ENCODE results near the gene COA3.

COA3 gene

DNA sequence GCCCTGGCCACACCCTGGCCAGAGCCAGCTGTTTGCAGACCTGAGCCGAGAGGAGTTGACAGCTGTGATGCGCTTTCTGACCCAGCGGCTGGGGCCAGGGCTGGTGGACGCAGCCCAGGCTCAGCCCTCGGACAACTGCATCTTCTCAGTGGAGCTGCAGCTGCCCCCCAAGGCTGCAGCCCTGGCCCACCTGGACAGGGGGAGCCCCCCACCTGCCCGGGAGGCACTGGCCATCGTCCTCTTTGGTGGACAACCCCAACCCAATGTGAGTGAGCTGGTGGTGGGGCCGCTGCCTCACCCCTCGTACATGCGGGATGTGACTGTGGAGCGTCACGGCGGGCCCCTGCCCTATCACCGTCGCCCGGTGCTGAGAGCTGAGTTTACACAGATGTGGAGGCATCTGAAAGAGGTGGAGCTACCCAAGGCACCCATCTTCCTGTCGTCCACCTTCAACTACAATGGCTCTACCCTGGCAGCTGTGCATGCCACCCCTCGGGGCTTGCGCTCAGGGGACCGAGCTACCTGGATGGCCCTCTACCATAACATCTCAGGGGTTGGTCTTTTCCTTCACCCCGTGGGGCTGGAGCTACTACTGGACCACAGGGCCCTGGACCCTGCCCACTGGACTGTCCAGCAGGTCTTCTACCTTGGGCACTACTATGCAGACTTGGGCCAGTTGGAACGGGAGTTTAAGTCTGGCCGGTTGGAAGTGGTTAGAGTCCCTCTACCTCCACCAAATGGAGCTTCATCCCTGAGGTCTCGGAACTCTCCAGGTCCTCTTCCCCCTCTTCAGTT is 46.5 kb upstream of the COA3 start:
- Histone ChIP-seq H3K36me3 (peaks cover 59% of the 10 kb centered on the region), H3K4me1 (ENCODE audit: control insufficient read depth in 1 of 2, insufficient read depth in 1 of 2, low read depth in 1 of 2, low read length in 1 of 2) (peaks cover 68% of the 10 kb centered on the region in 2 experiments), H3K9me3 (no peaks in the 10 kb centered on the region), H3K27me3 (no peaks in the 10 kb centered on the region), H3K4me3 (ENCODE audit: low read depth in 1 of 2, low read length in 1 of 2) (no peak overlapping the region), H3K27ac (peak overlapping the region; percentile 94)
- TF ChIP-seq, protein P1, sequence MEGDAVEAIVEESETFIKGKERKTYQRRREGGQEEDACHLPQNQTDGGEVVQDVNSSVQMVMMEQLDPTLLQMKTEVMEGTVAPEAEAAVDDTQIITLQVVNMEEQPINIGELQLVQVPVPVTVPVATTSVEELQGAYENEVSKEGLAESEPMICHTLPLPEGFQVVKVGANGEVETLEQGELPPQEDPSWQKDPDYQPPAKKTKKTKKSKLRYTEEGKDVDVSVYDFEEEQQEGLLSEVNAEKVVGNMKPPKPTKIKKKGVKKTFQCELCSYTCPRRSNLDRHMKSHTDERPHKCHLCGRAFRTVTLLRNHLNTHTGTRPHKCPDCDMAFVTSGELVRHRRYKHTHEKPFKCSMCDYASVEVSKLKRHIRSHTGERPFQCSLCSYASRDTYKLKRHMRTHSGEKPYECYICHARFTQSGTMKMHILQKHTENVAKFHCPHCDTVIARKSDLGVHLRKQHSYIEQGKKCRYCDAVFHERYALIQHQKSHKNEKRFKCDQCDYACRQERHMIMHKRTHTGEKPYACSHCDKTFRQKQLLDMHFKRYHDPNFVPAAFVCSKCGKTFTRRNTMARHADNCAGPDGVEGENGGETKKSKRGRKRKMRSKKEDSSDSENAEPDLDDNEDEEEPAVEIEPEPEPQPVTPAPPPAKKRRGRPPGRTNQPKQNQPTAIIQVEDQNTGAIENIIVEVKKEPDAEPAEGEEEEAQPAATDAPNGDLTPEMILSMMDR (IDR thresholded peaks at IDR 0.05) = no peak

DNA sequence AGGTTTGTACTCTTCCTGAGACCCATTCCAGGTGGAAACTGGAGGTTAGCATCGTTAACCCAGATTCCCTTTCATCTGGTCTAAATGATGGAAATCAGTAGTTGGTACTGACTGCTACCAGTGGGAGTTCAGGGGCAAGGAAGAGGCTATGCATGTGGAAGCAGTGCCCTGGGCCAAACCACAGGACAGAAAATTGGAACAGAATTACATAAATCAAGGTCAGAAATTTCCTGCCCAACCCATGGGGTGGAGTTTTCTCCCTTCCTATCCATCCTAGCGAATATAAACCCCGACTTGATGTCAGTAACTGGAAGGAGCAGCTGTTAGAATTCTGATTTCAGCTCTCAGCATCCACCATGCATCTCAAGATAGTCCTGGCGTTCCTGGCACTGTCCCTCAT is 45.8 kb upstream of the COA3 start, which contains the start of gene AOC2:
Gene AOC2, plus strand, starts transcription at position 310 of the 400 bp plus-strand sequence. Its CDS starts 47 bp downstream, at position 357.
- Histone ChIP-seq H3K4me3 (ENCODE audit: low read depth in 1 of 2, low read length in 1 of 2) (no peak within 1 kb of the TSS), H3K4me1 (ENCODE audit: control insufficient read depth in 1 of 2, insufficient read depth in 1 of 2, low read depth in 1 of 2, low read length in 1 of 2) (peaks cover 68% of the 10 kb centered on the region in 2 experiments), H3K27ac (peak within 1 kb of the TSS; percentile 94), H3K9me3 (no peaks in the 10 kb centered on the region), H3K27me3 (no peaks in the 10 kb centered on the region), H3K36me3 (peaks cover 66% of the 10 kb centered on the region)
- TF ChIP-seq, protein P1 (IDR thresholded peaks at IDR 0.05) = no peak

DNA sequence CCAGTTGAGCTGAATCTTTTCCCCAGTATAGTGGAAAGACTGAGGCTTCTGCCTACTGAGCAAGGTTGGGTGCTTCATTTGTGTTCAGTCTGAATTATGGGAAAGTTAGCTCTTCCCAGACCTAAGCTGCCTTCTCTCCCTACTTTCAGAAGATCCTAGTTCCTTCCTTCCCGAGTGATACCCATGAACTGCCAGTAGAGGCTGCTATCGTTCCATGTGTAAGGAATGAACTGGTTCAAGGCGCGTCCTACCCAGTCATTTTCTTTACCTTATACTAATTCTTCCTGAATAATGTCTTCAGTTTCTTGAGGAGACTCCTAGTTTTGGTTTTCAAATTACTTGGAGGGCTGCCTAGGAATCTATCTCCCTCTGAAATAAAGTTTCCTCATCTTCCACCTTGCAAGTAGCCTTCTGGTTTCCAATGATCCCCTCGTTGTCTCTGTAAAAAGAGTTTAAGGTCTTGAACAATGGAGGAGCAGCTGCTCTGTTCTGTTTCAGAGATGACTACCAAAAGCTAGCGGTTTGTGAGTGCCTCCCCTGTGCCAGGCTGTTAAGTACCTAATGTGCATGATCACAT is 44.9 kb upstream of the COA3 start:
- Histone ChIP-seq H3K27ac (peak overlapping the region; percentile 94), H3K9me3 (no peaks in the 10 kb centered on the region), H3K4me3 (ENCODE audit: low read depth in 1 of 2, low read length in 1 of 2) (no peak overlapping the region), H3K27me3 (no peaks in the 10 kb centered on the region), H3K4me1 (ENCODE audit: control insufficient read depth in 1 of 2, insufficient read depth in 1 of 2, low read depth in 1 of 2, low read length in 1 of 2) (peaks cover 68% of the 10 kb centered on the region in 2 experiments), H3K36me3 (peaks cover 74% of the 10 kb centered on the region)
- TF ChIP-seq, protein P1 (IDR thresholded peaks at IDR 0.05) = peak; percentile 73

DNA sequence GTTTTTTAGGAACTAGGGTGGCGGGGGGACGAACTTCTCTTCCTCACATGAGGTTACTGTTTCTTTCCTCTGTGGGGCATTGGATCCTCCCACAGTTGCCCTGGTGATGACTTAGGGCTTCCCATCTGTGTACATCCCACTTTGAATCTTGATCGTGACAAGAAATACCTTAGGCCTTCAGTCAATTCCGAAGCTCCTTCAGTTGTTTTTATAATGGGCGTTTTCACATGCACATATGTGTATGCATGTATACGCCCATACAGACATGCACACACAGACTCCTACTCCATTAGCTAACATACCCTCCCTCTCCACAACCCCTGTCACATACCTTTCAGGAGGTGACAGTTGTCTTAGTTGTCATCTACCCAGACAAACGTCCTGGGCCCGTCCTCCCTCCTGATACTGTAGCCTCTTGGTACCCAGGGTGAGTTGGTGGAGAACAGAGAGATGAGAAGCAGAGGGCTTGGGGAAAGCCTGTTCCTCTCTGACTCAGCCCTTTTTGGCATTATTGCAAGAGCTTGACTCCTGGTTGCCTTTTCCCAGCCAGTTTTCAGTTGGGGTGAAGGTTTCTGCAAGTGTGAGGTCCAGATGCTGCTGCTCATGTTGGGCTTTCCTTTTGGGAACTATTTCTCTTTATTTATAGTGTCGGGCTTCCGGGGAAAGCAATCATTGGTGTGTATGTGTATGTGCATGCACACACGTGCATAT is 43.6 kb upstream of the COA3 start:
- Histone ChIP-seq H3K27me3 (no peaks in the 10 kb centered on the region), H3K9me3 (no peaks in the 10 kb centered on the region), H3K27ac (peak overlapping the region; percentile 94), H3K4me3 (ENCODE audit: low read depth in 1 of 2, low read length in 1 of 2) (peak overlapping the region; percentile 26 to 45), H3K4me1 (ENCODE audit: control insufficient read depth in 1 of 2, insufficient read depth in 1 of 2, low read depth in 1 of 2, low read length in 1 of 2) (peaks cover 62% of the 10 kb centered on the region in 2 experiments), H3K36me3 (peaks cover 87% of the 10 kb centered on the region)
- TF ChIP-seq, protein P1 (IDR thresholded peaks at IDR 0.05) = no peak

DNA sequence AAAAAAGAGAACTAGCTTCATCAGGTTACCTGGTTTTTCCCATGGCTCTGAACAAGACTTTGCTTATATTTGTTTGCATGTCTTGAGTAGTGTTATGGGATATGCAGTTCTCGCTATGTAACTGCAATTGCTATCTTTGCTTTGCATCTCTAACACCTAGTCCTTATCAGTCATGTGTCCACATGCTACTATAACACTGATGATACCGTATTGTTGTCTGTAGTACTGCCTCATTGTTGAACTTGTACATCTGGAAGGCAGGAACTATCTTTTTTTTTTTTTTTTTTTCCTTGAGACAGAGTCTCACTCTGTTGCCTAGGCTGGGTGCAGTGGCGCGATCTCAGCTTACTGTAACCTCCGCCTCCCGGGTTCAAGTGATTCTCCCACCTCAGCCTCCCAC is 37.2 kb upstream of the COA3 start:
- Histone ChIP-seq H3K4me3 (ENCODE audit: low read depth in 1 of 2, low read length in 1 of 2) (peak overlapping the region in 1 of 2 experiments; percentile 15), H3K27me3 (no peaks in the 10 kb centered on the region), H3K36me3 (peaks cover 48% of the 10 kb centered on the region), H3K4me1 (ENCODE audit: control insufficient read depth in 1 of 2, insufficient read depth in 1 of 2, low read depth in 1 of 2, low read length in 1 of 2) (peaks cover 44 to 49% of the 10 kb centered on the region in 2 experiments), H3K9me3 (no peaks in the 10 kb centered on the region), H3K27ac (peak overlapping the region; percentile 94)
- TF ChIP-seq, protein P1 (IDR thresholded peaks at IDR 0.05) = no peak

Data from neutrophil (primary cell).